Stimulated activated CD8-positive, alpha-beta memory T cell treated with anti-CD3 and anti-CD28 coated beads, Interleukin-12 subunit alpha, Interleukin-12 subunit beta, amount 100 ng/mL, for 4 hours (primary cell): ENCODE results near the gene CRACDL.

Experiments
- DNase-seq: peaks from one replicate; pipeline ENCODE4 v3.0.0-alpha.2; 2020; ENCODE audit warnings: low read depth

Gene CRACDL

DNA sequence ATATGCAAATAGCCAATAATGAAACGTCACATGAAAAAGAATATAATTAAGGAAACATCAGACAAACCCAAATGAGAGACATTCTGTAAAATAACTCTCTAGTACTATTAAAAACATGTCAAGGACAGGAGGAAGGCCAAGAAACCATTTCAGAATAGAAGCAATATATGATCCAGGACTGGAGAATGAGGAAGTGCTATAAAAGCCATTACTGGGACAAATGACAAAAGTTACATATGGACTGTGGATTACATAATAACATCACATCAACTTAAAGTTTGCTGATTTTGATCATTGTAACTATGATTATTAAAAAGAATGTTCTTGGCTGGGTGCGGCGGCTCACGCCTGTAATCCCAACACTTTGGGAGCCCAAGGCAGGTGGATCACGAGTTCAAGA lies 81.3 kb downstream of the CRACDL start:
- no peak for DNase-seq

GRCh38 chr2:98852932-98853331 lies 83.1 kb downstream of the CRACDL start:
- no peak for DNase-seq

GRCh38 chr2:98850074-98850473 lies 86.0 kb downstream of the CRACDL start:
- DNase-seq: no peak

GRCh38 chr2:98849113-98849512 lies 86.9 kb downstream of the CRACDL start:
- DNase-seq: no peak

- DNase-seq: no peak
Observed at GRCh38 chr2:98847853-98848252, 88.2 kb downstream of the CRACDL start.

DNA sequence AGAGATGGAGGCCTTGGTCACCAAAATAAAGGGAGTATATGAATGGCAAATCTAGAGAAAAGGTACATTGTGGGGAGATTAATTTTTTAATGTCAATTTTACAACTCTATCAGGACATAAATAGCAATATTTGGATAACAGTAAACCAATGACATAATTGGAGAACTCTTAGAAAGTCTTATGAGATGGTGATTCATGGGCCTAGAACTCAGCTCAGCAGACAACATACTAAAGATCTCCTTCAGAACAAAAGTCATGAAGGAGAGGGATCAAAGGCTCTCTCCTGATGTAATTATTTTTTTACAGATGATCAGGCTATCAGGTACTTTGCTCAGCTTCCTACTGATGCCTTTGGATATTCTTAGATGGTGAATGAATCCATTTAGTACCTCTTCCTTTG lies 90.0 kb downstream of the CRACDL start:
- no peak for DNase-seq

DNA sequence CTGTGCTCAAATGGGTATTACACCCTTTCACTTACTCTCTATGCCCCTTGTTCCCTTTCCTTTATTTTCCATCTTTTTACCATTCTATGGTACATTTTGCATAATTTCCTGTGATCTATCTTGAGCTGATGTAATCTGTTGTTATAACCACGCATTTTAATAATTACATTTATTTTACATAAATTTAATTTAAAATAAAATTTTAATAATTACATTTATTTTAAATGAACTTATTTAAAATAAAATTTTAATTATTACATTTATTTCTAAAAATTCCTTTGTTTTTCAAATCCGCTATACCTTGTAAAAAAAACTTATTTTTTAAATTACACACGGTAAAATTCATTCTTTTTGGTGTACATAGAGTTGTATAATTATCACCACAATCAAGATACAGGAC lies 93.9 kb downstream of the CRACDL start:
- DNase-seq: no peak

GRCh38 chr2:98839292-98839691 lies 96.7 kb downstream of the CRACDL start:
- no peak for DNase-seq

- no peak for DNase-seq
Observed at GRCh38 chr2:98835831-98836385, 100.1 kb downstream of the CRACDL start.

- DNase-seq: no peak
Observed at GRCh38 chr2:98833917-98834263, 102.1 kb downstream of the CRACDL start.

DNA sequence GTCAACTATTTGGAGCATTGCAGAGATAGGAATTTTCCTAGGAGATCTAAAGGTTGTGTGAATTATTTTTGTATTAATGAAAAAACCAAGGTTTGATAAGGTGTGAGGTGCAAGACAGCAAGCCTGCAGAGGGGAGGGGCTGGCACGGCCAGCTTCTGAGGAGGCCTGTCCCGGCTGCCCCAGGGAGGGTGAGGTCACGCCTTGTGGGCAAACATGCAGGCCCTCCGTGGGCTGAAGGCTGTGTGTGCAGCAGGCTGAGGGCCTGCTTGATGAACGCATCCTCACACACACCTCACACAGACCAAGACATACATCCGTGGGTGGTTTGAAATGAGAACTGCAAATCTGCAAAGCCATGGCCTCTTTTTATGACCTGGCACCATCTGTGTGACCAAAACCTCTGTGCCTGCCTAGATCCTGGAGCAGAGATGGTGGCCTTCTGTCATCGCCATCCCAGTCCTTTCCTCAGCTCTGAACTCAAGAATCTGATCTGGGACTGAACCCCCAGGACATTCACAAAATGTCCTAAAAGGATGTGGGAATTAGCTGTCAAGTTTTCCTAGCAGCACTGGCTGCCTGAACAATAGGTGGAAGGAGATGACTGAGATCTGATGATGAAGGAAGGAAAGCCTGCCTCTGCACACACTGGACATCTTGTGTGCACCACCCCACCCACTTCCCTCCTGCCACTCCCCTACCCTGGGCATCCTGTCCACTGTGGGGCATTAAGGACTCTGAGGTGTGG lies 102.7 kb downstream of the CRACDL start:
- DNase-seq: no peak

DNA sequence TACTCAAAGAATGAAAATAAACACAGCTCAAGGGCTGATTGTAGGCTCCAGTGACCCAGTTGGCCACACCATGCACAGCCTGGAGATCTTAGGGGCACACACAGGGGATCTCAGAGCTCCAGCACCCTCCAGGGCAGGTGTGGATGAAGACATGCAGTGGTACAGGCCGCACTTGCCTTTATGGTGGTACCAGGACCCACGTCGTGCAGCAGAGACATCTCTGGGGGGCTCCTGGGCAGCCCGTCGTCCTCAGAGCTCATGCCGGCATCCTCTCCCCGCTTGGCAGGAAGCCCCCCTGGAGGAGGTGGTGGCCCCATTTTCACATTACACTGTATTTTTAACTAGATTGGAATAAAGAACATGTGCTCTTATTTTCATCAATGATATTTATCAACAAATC lies 103.9 kb downstream of the CRACDL start:
- DNase-seq: no peak

DNA sequence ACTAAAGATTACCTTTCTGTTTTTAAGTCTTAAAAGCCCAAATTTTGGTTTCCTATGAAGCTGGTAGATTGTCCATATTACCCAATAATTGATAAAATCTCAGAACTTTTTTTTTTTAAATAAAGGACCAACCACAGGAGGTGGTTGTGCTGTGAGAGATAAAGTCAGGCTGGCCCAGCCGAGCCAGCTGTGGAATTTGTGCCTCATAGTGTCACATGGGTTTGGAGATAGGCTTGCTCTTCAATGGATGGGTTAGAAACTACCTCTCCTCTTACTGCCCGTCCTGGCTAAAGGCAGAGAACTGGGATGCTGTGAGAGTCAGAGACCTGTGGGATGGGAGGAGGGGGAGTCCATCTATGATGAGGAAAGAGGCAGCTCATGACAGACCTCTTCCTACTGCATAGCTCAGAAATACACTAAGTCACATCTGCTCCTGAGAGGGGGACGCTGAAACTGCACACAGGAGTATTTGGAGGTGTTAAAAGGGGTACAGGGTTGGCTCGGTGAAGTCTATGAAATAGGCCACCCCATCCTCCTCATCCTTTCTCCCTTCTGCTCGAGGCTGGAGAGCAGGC lies 105.4 kb downstream of the CRACDL start:
- DNase-seq: no peak

- DNase-seq: no peak
Observed at GRCh38 chr2:98829581-98830270, 106.3 kb downstream of the CRACDL start.

DNA sequence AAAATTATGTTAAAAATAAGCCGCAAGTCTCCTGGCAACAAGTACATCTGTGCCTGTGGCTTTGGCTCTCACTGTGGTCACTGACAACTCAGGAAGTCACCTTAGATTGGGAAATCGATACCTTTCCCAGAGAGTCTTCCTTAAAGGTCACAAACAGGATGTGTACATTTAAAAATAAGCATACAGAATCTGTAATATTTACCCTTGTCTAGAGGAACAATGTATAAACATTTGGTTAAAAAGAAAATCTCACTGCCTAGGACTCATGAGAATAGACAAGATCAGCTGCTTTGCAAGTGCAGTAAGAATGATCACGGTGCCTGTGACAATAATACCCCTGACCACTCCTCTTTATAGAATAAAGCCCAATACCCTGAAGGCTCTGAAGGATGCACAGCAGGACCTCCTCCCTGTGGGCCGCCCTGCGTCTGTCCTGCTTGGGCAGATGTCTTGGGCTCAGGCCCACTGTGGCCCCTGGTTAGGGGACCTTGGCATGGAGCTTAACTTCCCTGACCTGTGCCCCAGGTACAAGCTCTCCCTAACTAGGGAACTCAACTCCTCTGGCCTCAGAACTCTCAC lies 107.1 kb downstream of the CRACDL start:
- no peak for DNase-seq

DNA sequence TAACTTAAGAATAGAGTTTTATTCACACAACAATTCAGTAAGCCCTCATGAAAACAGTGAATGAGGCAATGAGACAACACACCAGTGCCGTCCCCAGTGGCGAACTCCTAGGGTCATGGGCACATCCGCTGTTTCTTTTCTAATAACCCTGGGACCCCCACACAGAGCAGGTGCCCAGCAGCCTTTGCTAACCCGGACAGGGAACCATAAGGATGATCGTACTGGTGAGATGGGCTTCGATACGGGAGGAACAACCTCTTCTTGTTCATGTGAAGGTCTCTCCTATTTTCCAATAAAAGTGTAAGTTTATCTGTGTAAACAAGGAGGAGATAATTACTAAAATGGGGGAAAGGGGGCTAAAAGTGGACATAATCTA lies 107.7 kb downstream of the CRACDL start:
- DNase-seq: no peak

GRCh38 chr2:98827625-98828368 lies 108.2 kb downstream of the CRACDL start:
- DNase-seq: no peak

DNA sequence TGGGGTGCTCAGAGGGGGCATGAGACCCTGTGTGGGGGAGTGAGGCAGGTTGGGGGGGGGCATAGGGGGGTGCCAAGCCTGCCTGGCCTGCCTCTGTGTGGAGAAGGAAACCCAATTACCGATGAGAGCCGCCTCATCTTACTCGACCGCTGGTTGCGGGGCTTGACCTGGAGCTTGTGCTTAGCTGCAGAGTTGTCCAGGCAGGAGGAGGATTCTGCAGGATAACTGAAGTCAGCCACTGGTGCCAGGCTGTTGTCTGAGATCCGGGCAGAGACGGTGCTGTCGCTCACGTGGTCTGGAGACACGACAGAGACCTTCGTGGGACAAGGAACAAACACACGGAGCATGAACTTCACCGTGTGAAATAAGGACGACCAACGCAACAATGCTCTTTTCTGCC lies 109.2 kb downstream of the CRACDL start:
- DNase-seq: no peak

GRCh38 chr2:98825858-98826257 lies 110.2 kb downstream of the CRACDL start:
- DNase-seq: no peak

- DNase-seq: no peak
Observed at GRCh38 chr2:98825404-98825803, 110.6 kb downstream of the CRACDL start.

DNA sequence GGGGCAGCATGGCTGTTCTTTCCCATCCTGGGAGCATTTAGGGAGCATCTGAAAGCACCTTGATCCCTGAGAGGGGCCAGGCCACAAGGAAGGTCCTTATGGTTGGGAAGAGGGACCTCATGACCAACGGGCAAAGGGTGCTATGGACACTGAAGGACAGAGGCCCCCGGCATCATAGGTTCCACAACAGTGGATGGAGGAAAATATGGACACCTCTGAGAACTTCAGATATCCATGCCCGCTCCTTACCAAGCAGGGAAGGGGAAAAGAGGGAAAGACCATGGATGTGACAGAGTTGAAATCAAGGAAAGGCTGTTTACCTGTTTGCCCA lies 111.0 kb downstream of the CRACDL start:
- no peak for DNase-seq

GRCh38 chr2:98824256-98825019 lies 111.6 kb downstream of the CRACDL start:
- no peak for DNase-seq
